HG02678 (cell line): ENCODE results near the gene CLCC1.

Source experiments
- ATAC-seq: cut with Tn5 transposase; IDR thresholded peaks from one replicate; pipeline ENCODE4 v1.9.1; 2021; ENCODE audit warnings: mild to moderate bottlenecking, moderate library complexity; ENCODE audit not compliant: unreplicated experiment

CLCC1 gene

GRCh38 chr1:108916788-108917187, 46.5 kb downstream of the CLCC1 start:
- ATAC-seq, result no peak
